ENCODE measurements around the gene PHLPP1. TPM values are rescaled to one million over a fixed set of nuclear protein-coding genes. Genes with fewer than 3 reads are reported as not detected.

PHLPP1 gene
- total and polyA plus RNA-seq, 2 of the 13 experiments (the other 11 are each of a cell fraction or from before 2014, with no cell fraction given), result 9.8 to 18.5 TPM

DNA sequence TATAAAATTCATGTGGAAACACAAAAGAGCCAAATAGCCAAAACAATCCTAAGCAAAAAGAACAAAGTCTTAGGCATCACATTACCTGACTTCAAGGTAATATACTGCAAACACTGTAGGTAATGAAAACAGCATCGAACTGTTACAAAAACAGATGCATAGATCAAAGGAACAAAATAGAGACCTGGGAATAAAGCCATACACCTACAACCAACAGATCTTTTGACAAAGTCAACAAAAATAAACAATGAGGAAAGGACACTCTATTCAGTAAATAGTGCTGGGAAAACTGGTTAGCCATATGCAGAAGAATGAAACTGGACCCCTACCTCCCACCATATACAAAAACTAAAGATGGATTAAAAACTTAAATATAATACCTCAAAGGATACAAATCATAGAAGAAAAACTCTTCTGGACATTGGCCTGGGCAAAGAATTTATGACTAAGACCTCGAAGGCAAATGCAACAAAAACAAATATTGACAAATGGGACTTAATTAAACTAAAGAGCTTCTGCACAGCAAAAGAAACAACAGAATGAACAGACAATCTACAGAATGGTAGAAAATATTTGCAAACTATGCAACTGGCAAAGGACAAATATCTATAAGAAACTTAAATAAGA, 218.0 kb downstream of the PHLPP1 start (continued):
- TF ChIP-seq DPF2 (CRISPR knock-in tag; IDR thresholded peaks at IDR 0.05; ENCODE audit: borderline replicate concordance, low read depth) (no peak), ZNF253 (CRISPR knock-in tag; IDR thresholded peaks at IDR 0.05; ENCODE audit: borderline replicate concordance) (no peak), PPARG (CRISPR knock-in tag; conservative IDR thresholded peaks at IDR 0.05) (no peak), SP5 (CRISPR knock-in tag; IDR thresholded peaks at IDR 0.05; ENCODE audit: borderline replicate concordance, low read depth) (no peak), ATF1 (CRISPR knock-in tag; IDR thresholded peaks at IDR 0.05) (peak; percentile 41; the same call in 1 of the 2 replicates), KLF16 (CRISPR knock-in tag; IDR thresholded peaks at IDR 0.05) (0 out of 4 replicates have a peak, but pooled peaks of 1 of the 2 experiments have one; percentile 8), CENPBD1 (CRISPR knock-in tag; IDR thresholded peaks at IDR 0.05; ENCODE audit: borderline replicate concordance, low read depth) (no peak), KLF12 (CRISPR knock-in tag; IDR thresholded peaks at IDR 0.05; ENCODE audit: borderline replicate concordance) (no peak), FOXO1 (CRISPR knock-in tag; IDR thresholded peaks at IDR 0.05) (no peak), HOXA3 (CRISPR knock-in tag; IDR thresholded peaks at IDR 0.05) (no peak), ARID2 (CRISPR knock-in tag; IDR thresholded peaks at IDR 0.05; ENCODE audit: borderline replicate concordance) (no peak), FOXK1 (CRISPR knock-in tag; IDR thresholded peaks at IDR 0.05; ENCODE audit: borderline replicate concordance, low read depth) (no peak), ZSCAN29 (CRISPR knock-in tag; conservative IDR thresholded peaks at IDR 0.05) (no peak), ZNF605 (CRISPR knock-in tag; IDR thresholded peaks at IDR 0.05) (no peak), ZSCAN31 (CRISPR knock-in tag; IDR thresholded peaks at IDR 0.05; ENCODE audit: low read depth) (no peak), PCBP2 (optimal IDR thresholded peaks at IDR 0.05; ENCODE audit: low read depth, low read length, poor library complexity, severe bottlenecking) (no peak)
- TF ChIP-seq, protein P1, sequence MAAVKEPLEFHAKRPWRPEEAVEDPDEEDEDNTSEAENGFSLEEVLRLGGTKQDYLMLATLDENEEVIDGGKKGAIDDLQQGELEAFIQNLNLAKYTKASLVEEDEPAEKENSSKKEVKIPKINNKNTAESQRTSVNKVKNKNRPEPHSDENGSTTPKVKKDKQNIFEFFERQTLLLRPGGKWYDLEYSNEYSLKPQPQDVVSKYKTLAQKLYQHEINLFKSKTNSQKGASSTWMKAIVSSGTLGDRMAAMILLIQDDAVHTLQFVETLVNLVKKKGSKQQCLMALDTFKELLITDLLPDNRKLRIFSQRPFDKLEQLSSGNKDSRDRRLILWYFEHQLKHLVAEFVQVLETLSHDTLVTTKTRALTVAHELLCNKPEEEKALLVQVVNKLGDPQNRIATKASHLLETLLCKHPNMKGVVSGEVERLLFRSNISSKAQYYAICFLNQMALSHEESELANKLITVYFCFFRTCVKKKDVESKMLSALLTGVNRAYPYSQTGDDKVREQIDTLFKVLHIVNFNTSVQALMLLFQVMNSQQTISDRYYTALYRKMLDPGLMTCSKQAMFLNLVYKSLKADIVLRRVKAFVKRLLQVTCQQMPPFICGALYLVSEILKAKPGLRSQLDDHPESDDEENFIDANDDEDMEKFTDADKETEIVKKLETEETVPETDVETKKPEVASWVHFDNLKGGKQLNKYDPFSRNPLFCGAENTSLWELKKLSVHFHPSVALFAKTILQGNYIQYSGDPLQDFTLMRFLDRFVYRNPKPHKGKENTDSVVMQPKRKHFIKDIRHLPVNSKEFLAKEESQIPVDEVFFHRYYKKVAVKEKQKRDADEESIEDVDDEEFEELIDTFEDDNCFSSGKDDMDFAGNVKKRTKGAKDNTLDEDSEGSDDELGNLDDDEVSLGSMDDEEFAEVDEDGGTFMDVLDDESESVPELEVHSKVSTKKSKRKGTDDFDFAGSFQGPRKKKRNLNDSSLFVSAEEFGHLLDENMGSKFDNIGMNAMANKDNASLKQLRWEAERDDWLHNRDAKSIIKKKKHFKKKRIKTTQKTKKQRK (IDR thresholded peaks at IDR 0.05; ENCODE audit: low read length), result no peak
- TF ChIP-seq, protein P2, sequence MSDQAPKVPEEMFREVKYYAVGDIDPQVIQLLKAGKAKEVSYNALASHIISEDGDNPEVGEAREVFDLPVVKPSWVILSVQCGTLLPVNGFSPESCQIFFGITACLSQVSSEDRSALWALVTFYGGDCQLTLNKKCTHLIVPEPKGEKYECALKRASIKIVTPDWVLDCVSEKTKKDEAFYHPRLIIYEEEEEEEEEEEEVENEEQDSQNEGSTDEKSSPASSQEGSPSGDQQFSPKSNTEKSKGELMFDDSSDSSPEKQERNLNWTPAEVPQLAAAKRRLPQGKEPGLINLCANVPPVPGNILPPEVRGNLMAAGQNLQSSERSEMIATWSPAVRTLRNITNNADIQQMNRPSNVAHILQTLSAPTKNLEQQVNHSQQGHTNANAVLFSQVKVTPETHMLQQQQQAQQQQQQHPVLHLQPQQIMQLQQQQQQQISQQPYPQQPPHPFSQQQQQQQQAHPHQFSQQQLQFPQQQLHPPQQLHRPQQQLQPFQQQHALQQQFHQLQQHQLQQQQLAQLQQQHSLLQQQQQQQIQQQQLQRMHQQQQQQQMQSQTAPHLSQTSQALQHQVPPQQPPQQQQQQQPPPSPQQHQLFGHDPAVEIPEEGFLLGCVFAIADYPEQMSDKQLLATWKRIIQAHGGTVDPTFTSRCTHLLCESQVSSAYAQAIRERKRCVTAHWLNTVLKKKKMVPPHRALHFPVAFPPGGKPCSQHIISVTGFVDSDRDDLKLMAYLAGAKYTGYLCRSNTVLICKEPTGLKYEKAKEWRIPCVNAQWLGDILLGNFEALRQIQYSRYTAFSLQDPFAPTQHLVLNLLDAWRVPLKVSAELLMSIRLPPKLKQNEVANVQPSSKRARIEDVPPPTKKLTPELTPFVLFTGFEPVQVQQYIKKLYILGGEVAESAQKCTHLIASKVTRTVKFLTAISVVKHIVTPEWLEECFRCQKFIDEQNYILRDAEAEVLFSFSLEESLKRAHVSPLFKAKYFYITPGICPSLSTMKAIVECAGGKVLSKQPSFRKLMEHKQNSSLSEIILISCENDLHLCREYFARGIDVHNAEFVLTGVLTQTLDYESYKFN (CRISPR knock-in tag; conservative IDR thresholded peaks at IDR 0.05), result peak; percentile 67
- TF ChIP-seq, protein P3, sequence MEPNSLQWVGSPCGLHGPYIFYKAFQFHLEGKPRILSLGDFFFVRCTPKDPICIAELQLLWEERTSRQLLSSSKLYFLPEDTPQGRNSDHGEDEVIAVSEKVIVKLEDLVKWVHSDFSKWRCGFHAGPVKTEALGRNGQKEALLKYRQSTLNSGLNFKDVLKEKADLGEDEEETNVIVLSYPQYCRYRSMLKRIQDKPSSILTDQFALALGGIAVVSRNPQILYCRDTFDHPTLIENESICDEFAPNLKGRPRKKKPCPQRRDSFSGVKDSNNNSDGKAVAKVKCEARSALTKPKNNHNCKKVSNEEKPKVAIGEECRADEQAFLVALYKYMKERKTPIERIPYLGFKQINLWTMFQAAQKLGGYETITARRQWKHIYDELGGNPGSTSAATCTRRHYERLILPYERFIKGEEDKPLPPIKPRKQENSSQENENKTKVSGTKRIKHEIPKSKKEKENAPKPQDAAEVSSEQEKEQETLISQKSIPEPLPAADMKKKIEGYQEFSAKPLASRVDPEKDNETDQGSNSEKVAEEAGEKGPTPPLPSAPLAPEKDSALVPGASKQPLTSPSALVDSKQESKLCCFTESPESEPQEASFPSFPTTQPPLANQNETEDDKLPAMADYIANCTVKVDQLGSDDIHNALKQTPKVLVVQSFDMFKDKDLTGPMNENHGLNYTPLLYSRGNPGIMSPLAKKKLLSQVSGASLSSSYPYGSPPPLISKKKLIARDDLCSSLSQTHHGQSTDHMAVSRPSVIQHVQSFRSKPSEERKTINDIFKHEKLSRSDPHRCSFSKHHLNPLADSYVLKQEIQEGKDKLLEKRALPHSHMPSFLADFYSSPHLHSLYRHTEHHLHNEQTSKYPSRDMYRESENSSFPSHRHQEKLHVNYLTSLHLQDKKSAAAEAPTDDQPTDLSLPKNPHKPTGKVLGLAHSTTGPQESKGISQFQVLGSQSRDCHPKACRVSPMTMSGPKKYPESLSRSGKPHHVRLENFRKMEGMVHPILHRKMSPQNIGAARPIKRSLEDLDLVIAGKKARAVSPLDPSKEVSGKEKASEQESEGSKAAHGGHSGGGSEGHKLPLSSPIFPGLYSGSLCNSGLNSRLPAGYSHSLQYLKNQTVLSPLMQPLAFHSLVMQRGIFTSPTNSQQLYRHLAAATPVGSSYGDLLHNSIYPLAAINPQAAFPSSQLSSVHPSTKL (CRISPR knock-in tag; IDR thresholded peaks at IDR 0.05), result peak; percentile 40; the same call in 1 of the 2 replicates
